ENCODE data around the gene HNMT. TPM values are rescaled to one million over a fixed set of nuclear protein-coding genes. Genes with fewer than 3 reads are reported as not detected.

The HNMT gene
- total RNA-seq, 1 donor: 161 TPM

DNA sequence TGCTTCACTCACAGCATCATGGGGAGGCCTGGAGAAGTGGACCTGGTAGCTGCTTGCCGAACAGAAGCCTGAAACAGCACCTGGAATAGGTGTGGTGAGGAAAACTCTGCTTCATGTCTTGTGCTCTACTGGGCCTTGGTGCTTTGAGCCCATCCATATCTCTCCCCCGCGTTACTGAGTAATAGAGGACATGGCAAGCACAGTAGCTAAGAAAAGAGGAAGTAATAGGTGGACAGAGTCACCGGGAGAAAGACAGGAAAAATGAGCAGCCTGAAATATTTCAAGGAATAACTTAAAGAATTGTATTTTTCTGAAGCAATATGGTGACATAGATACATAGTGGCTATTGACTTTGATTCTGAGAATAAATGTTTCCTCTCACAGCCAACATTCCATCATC lies 14.0 kb upstream of the HNMT start:
- no peak for DNase-seq (ENCODE audit: low read depth)
- TF ChIP-seq, protein P1, sequence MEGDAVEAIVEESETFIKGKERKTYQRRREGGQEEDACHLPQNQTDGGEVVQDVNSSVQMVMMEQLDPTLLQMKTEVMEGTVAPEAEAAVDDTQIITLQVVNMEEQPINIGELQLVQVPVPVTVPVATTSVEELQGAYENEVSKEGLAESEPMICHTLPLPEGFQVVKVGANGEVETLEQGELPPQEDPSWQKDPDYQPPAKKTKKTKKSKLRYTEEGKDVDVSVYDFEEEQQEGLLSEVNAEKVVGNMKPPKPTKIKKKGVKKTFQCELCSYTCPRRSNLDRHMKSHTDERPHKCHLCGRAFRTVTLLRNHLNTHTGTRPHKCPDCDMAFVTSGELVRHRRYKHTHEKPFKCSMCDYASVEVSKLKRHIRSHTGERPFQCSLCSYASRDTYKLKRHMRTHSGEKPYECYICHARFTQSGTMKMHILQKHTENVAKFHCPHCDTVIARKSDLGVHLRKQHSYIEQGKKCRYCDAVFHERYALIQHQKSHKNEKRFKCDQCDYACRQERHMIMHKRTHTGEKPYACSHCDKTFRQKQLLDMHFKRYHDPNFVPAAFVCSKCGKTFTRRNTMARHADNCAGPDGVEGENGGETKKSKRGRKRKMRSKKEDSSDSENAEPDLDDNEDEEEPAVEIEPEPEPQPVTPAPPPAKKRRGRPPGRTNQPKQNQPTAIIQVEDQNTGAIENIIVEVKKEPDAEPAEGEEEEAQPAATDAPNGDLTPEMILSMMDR (IDR thresholded peaks at IDR 0.05; ENCODE audit: insufficient read depth, low read depth, low read length): no peak
- no peak overlapping the region for H3K4me3 ChIP-seq (ENCODE audit: low read depth, low read length)

DNA sequence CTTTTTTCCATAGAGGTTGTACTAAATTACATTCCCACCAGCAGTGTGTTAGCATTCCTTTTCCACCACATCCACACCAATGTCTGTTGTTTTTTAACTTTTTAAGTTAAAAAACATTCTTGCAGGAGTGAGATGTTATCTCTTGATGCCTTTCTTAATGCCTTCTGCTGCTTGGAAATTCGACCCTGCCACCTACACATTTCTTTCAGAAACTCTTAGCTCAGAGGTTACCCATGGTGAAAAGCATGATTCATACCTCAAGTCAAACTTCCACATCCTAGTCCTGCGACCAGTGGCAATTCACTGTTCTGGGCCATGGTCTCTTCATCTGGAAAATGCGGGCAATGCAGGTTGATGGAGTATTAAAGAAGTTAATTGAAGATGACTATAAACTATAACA lies 12.7 kb upstream of the HNMT start:
- TF ChIP-seq, protein P1 (IDR thresholded peaks at IDR 0.05; ENCODE audit: insufficient read depth, low read depth, low read length): no peak
- peak; percentile 69 for DNase-seq (ENCODE audit: low read depth)
- no peak overlapping the region for H3K4me3 ChIP-seq (ENCODE audit: low read depth, low read length)

DNA sequence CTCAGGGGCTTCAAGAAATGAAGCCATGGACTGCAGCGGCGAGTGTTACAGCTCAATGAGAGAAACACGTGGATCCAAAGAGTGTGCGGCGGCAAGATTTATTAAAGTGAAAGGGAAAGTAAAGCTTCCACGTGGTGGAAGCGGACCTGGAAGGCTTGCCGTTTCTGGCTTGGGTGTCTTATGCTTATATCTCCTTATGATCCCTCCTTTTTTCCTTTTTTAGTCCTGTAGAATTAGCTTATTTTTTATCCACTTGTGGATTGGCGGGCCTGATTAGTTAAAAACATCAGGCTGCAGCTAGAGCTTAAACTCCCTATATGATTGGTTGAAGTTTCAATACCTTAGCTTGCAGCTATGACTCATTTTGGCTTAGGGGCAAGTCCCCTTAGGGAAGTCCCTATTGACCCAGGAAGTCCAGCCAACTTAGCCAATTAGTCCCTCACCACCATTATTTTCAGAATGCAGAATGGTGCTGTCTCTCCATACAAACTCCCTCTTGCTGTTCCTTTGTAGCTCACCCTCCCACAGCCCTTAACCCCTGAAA lies 11.6 kb upstream of the HNMT start:
- H3K4me3 ChIP-seq (ENCODE audit: low read depth, low read length): peak overlapping the region; percentile 35
- TF ChIP-seq, protein P1 (IDR thresholded peaks at IDR 0.05; ENCODE audit: insufficient read depth, low read depth, low read length): no peak
- DNase-seq (ENCODE audit: low read depth): peak; percentile 71

DNA sequence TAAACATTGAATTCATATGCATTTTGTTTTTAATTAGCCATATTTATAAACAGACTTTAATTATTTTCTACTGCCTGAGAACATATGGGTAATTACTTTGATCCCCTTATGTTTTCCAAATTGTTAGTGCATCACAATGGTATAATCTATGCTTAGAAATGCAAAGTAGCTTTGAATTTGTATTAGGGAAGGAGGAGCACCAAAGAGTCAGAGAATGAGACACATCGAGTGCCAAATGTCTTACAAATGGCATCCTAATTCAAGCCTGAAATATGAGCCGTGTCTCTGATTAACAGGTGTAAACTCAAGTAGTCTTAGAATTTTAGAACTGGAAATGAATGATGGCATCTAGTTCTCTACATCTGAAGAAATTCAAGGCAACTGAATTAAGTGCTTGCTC lies 8.7 kb upstream of the HNMT start:
- H3K4me3 ChIP-seq (ENCODE audit: low read depth, low read length): no peak overlapping the region
- no peak for DNase-seq (ENCODE audit: low read depth)
- TF ChIP-seq, protein P1 (IDR thresholded peaks at IDR 0.05; ENCODE audit: insufficient read depth, low read depth, low read length): no peak

DNA sequence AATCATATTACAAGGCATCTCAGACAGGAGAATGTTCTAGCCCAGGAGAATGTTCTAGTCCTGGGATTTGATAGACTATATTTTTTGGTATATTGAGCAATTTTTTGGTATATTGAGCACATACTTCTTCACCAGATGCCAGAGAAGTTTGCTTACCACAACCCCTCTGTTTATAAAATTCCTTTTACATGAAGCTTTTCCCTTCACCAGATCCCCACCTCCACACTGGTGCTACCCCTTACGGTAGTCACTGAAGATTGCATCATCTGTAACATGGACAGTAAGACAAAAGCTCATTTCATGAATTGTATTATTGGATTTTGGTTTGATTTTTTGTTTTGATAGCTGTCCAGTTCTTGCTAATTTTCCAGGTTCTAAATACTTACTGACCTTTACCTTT lies 7.2 kb upstream of the HNMT start:
- peak; percentile 94 for DNase-seq (ENCODE audit: low read depth)
- no peak overlapping the region for H3K4me3 ChIP-seq (ENCODE audit: low read depth, low read length)
- TF ChIP-seq, protein P1 (IDR thresholded peaks at IDR 0.05; ENCODE audit: insufficient read depth, low read depth, low read length): no peak

DNA sequence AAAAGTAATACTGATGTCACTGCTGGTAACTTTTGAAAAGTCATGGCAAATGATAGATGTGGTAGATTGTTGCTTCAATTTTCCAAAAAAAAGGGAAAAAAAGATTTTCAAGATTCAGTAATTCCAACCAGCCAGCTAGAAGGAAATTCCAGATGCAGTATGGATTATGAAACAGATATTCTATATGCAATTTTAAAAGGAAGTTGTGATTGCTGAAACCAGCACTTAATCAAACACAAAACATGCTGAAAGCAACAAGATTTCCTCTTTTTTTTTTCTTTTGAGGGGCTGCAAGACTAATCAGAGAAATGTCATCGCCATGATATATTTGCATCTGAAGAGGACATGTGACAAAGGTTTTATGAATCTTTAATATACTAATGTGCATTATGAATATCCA lies 5.1 kb upstream of the HNMT start:
- no peak for DNase-seq (ENCODE audit: low read depth)
- no peak overlapping the region for H3K4me3 ChIP-seq (ENCODE audit: low read depth, low read length)
- TF ChIP-seq, protein P1 (IDR thresholded peaks at IDR 0.05; ENCODE audit: insufficient read depth, low read depth, low read length): no peak

DNA sequence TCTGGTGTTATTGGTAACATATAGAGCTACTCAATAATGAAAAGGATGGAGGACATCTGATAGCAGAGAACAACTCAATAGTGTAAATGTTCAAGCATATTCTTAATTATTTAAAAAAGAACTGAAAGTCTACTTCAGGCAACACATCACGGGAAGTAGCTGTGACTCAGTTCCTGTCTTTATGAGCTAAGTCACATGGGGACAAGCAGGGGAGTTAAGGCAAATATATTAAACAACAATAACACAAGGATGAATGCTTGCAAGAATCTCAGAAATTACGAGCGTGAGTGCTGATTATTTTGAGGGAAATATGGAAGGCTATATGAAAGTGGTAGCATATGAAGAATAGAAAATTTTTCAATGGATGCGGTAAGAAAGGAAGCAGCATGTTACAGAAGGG lies 4.0 kb upstream of the HNMT start:
- TF ChIP-seq, protein P1 (IDR thresholded peaks at IDR 0.05; ENCODE audit: insufficient read depth, low read depth, low read length): no peak
- no peak for DNase-seq (ENCODE audit: low read depth)
- H3K4me3 ChIP-seq (ENCODE audit: low read depth, low read length): no peak overlapping the region

All from fibroblast of villous mesenchyme (primary cell).